LNCAP (cell line): ENCODE results near the gene CIART.

Source experiments
- TF ChIP-seq, protein P1 (sequence below): fragments of 450-650 bp; IDR thresholded peaks from 2 replicates; pipeline ENCODE4 v1.5.1; 2017; ENCODE audit warnings: mild to moderate bottlenecking

The CIART gene

DNA sequence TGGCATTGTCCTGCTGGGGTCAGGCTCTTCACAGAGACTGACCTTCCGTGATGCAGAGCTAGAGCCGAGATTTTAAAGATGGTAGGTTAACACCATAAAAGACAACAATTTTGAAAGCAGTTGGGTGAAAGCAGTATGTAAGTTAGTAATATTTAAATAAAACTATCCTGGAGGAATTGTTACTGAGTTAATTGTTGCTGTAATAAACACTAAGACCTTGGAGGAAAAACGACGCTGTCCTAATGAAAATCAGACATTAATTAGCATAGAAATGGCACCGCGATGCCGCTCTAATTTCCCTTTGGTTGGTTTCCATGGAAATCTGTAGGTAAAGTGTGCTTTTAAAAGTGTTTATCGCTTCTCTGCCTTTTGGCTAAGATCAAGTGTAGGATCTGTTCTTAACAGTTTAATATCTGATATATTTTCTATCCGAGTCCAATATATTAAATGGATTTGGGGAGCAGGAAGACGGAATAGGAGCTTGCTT, 45.7 kb upstream of the CIART start:
- TF ChIP-seq, protein P1, sequence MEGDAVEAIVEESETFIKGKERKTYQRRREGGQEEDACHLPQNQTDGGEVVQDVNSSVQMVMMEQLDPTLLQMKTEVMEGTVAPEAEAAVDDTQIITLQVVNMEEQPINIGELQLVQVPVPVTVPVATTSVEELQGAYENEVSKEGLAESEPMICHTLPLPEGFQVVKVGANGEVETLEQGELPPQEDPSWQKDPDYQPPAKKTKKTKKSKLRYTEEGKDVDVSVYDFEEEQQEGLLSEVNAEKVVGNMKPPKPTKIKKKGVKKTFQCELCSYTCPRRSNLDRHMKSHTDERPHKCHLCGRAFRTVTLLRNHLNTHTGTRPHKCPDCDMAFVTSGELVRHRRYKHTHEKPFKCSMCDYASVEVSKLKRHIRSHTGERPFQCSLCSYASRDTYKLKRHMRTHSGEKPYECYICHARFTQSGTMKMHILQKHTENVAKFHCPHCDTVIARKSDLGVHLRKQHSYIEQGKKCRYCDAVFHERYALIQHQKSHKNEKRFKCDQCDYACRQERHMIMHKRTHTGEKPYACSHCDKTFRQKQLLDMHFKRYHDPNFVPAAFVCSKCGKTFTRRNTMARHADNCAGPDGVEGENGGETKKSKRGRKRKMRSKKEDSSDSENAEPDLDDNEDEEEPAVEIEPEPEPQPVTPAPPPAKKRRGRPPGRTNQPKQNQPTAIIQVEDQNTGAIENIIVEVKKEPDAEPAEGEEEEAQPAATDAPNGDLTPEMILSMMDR: no peak

DNA sequence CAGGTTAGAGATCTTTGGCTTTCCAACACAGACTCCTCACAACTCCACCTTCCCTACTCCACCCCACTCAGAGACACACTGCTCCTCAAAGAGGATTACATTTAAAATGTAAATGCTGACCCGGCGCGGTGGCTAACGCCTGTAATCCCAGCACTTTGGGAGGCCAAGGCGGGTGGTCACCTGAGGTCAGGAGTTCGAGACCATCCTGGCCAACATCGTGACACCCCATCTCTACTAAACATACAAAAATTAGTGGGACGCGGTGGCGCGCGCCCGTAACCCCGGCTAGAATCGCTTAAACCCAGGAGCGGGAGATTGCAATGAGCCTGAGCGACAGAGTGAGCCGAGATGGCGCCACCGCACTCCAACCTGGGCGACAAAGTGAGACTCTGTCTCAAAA, 44.6 kb upstream of the CIART start:
- TF ChIP-seq, protein P1: no peak

DNA sequence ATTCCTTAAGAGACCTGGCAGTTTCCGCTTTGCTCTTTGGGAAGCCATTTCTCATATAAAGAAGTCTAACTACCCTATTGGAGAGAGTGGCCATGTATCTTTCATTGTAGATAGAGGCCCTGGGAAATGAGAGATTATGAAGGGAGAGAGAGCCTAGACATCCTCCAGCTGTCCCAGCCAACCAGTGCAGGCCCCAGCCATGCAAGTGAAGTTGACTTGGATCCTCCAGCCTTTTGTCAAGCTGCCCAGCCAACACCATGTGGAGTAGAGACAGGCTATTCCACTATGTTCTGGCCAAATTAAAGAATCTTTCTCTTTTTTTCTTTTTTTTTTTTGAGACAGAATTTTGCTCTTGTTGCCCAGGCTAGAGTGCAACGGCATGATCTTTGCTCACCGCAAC, 39.4 kb upstream of the CIART start:
- TF ChIP-seq, protein P1: no peak

DNA sequence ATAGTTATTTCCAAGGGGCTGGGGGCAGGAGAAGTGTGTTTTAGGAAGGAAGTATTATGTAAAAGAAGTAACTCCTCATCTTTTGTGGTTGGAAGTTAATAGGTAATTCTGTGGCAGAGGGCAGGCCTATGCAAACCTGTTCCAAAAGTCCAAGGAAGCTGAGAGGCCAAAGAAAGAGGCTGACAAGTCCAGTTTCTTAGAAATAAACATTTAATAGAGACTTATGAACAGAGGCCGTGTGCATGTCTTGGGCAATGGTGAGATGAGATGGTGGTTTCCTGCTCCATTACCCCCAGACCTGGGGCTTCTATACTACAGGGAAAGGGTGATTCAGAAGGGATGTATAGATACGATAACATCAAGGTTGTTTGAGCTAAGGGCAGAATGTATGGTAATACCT, 32.4 kb upstream of the CIART start:
- TF ChIP-seq, protein P1: no peak

DNA sequence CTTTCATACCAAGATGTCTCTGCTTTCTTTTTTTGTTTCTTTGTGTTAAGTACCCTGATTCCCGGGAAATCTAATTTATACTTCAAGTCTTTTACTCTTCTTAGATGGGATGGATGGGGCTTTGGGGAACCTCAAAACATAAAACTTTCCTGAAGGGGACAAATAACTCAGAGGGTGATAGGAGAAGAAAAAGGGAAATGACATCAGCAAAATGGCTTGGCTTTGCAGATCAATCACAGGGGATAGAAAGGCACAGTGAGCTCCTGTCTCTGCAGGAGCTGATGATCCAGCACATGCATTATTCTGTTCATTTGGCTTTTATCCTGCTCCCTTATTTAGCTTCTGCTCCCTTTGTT, 26.2 kb upstream of the CIART start:
- TF ChIP-seq, protein P1: no peak

DNA sequence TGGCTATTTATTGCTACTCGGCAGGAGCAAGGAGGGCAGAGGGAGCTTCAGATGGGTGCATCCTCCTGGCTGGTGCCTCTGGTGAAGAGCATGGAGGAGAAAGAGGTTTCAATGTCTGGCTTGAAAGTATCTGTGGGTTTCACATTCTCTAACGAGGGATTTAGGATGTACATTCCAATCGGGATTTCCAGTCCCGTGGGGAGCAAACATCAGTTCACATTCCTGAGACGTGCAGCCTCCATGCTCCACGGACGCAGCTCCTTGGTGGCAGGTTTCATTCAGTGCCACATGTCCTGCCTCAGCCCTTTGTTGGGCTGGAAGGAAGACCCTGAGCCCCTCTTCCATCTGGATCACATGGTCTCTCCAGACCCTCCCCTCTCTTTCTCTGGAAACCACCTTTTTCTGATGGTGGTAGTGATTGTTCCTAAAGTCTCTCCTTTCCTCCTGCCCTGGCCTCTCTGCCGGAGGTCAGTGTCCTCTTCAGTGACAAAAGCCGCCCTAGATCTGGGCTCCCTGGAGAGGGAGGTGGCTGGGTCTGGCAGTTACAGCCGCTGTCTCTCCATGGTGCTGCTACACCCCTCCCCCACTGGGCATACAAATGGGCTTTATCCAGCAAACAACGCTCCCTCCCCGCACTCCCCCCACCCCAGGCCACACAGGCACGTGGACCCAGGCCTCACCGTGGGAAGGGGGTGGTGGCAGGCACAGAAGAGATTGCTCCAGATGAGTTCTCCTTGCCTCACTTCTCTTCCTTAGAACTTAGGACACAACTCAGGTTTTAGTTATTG, 25.6 kb upstream of the CIART start:
- TF ChIP-seq, protein P1: no peak

DNA sequence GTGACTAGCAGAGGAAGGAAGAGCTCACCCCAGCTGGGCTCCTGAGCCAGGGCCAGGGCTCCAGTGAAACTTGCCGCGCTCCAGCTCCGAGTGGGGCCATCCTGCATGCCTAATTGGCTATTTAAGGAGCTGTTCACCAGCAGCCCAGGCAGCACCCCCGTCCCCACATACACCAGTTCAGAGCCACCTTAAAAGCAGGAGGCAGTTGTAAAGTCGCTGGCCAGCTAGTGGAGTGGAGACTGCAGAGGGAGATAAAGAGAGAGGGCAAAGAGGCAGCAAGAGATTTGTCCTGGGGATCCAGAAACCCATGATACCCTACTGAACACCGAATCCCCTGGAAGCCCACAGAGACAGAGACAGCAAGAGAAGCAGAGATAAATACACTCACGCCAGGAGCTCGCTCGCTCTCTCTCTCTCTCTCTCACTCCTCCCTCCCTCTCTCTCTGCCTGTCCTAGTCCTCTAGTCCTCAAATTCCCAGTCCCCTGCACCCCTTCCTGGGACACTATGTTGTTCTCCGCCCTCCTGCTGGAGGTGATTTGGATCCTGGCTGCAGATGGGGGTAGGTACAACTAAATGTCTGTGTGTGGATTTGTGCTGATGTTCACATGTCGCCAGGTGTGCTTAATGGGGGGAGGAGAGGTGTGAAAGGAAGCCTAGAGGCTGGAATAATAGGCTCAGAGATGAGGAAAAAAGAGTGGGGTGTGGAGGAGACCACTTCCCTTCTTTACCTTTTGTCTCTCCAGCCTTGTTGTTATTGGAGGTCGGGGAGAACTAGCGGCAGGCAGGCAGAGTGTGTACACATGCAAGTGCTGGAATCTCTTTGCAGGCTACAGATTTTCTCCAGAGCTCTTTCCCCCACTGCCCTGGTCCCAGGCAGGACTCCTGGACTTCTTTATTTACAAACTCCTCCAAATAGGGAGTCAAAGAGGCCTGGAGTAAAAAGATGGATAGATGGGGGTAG, 24.4 kb upstream of the CIART start, which contains the start of gene CA14:
CA14 (plus strand) TSS at position 151 of the 962 bp plus-strand sequence; CDS start at position 506, 355 bp downstream.
- TF ChIP-seq, protein P1: no peak
